Omental fat pad (tissue), 4 donors: ENCODE results near the gene TRPM4. TPM values are rescaled to one million over a fixed set of nuclear protein-coding genes. Genes with fewer than 3 reads are reported as not detected.
"Not testable (repeated sequence)": the region's sequence is repeated elsewhere in the genome, so short reads cannot be mapped to it uniquely, and the experiment has no call there.

Experiments used
- ATAC-seq: fragments of 150-250 bp; one replicate; pipeline ENCODE4 v1.9.1; 2016; ENCODE audit warnings: mild to moderate bottlenecking, moderate library complexity; ENCODE audit not compliant: low FRiP score
- DNase-seq: peaks from one replicate; pipeline ENCODE4 v3.0.0-alpha.2; 2019; ENCODE audit warnings: low spot score
- CTCF ChIP-seq, 3 donors: fragments of 450-650 bp; IDR thresholded peaks; one replicate each; pipeline ENCODE4 v1.5.1; 2016 to 2017; ENCODE audit warnings: antibody characterized with exemption in 3 of 3, mild to moderate bottlenecking in 3 of 3, moderate library complexity in 2 of 3
- total RNA-seq, 4 donors: library from RNA; depleted of rRNA; stranded (reverse); fragments of >200 nt; gene quantifications; one replicate each; pipeline ENCODE4 v1.1.0, GENCODE V29; 2016

TRPM4 gene
- total RNA-seq, 4 donors from 2014 or later: 7.2 to 26.0 (median 10.6) TPM

- no peak for ATAC-seq
These were observed 36.7 kb upstream of the TRPM4 start for GRCh38 chr19:49120868-49121267.

GRCh38 chr19:49121841-49122240, 35.8 kb upstream of the TRPM4 start:
- ATAC-seq, DNase-seq: not testable (repeated sequence)

More at GRCh38 chr19:49120868-49121267, 36.7 kb upstream of the TRPM4 start:
- TF ChIP-seq CTCF (IDR thresholded peaks at IDR 0.05): no peak
- no peak for DNase-seq

GRCh38 chr19:49123285-49123684, 34.3 kb upstream of the TRPM4 start:
- not testable (repeated sequence) for ATAC-seq, DNase-seq

- TF ChIP-seq CTCF (IDR thresholded peaks at IDR 0.05): no peak
- DNase-seq (no peak), ATAC-seq (no peak)
These were observed 32.4 kb upstream of the TRPM4 start for GRCh38 chr19:49125025-49125731.

GRCh38 chr19:49126575-49126974, 31.0 kb upstream of the TRPM4 start:
- no peak for TF ChIP-seq CTCF (IDR thresholded peaks at IDR 0.05)
- no peak for DNase-seq
- ATAC-seq: no peak

GRCh38 chr19:49127225-49127624, 30.4 kb upstream of the TRPM4 start:
- not testable (repeated sequence) for DNase-seq, ATAC-seq

- ATAC-seq (peak; percentile 97), DNase-seq (peak; percentile 80)
- TF ChIP-seq CTCF (IDR thresholded peaks at IDR 0.05): no peak
These were observed 29.7 kb upstream of the TRPM4 start for GRCh38 chr19:49127674-49128544.

GRCh38 chr19:49128545-49129237, 28.9 kb upstream of the TRPM4 start:
- DNase-seq (no peak), ATAC-seq (no peak)
- no peak for TF ChIP-seq CTCF (IDR thresholded peaks at IDR 0.05)
